GM12874 (cell line): ENCODE results near the gene ZNF582.

Experiments used
- TF ChIP-seq, protein P1 (sequence below): IDR thresholded peaks from 2 replicates; pipeline ENCODE4 v1.5.1; 2011; ENCODE audit warnings: low read depth, mild to moderate bottlenecking, control low read depth, low read length, moderate library complexity; ENCODE audit not compliant: insufficient read depth

Gene ZNF582

DNA sequence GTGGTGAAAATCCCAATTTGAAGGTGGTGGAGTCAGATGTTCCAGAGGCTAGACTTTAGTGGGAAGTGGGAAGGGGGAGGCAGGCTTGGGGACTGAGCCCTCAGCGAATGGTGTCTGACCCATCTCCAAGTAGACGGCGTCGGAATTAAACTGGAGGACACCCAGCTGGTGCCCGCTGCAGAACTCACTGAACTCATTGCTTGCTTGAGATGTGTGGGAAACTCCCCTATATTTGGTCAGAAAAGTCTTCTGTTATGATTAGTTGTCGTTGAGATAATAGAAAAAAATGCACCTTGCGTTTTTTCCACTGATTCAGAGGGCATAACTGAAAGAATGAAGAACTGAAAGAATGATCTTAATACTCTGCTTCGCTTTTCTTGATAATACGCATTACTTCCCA is 9.9 kb upstream of the ZNF582 start:
- TF ChIP-seq, protein P1, sequence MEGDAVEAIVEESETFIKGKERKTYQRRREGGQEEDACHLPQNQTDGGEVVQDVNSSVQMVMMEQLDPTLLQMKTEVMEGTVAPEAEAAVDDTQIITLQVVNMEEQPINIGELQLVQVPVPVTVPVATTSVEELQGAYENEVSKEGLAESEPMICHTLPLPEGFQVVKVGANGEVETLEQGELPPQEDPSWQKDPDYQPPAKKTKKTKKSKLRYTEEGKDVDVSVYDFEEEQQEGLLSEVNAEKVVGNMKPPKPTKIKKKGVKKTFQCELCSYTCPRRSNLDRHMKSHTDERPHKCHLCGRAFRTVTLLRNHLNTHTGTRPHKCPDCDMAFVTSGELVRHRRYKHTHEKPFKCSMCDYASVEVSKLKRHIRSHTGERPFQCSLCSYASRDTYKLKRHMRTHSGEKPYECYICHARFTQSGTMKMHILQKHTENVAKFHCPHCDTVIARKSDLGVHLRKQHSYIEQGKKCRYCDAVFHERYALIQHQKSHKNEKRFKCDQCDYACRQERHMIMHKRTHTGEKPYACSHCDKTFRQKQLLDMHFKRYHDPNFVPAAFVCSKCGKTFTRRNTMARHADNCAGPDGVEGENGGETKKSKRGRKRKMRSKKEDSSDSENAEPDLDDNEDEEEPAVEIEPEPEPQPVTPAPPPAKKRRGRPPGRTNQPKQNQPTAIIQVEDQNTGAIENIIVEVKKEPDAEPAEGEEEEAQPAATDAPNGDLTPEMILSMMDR: no peak

DNA sequence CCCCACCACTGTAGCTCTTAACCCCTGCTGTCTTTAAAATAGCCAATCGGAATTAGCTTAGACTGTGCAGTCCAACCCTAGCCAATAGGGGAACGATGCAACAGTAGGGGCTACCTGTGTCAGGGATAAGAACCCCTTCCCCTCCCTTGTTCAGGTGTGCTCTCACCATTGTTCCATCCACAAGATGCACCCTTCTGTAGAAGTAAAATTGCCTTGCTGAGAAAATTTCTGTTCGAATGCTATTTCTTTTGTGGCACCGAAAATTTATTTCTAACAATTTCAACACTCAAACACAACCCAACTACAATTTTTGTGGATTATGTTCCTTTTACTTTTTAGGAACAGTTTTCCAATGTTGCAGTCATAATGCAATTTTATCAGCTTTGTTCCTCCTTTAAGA is 7.2 kb upstream of the ZNF582 start:
- TF ChIP-seq, protein P1: no peak

DNA sequence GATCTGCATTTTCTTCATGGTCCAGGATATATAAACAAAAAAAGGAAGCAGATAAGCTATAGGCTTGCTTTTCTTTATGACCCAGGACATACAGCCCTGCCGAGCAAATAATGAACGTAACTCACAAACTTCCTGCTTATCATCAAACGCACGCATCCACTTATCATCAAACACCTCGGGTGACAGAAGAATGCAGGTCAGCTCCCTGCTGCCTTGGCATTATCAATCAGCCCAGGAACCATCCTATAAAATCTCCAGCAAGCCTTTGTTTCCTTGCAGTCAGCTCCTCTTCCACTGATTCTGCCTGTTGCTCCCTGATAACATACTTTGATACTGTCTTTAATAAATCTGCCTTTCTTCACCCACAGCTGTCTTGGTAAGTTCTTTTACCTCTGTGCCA is 5.5 kb upstream of the ZNF582 start:
- TF ChIP-seq, protein P1: no peak

DNA sequence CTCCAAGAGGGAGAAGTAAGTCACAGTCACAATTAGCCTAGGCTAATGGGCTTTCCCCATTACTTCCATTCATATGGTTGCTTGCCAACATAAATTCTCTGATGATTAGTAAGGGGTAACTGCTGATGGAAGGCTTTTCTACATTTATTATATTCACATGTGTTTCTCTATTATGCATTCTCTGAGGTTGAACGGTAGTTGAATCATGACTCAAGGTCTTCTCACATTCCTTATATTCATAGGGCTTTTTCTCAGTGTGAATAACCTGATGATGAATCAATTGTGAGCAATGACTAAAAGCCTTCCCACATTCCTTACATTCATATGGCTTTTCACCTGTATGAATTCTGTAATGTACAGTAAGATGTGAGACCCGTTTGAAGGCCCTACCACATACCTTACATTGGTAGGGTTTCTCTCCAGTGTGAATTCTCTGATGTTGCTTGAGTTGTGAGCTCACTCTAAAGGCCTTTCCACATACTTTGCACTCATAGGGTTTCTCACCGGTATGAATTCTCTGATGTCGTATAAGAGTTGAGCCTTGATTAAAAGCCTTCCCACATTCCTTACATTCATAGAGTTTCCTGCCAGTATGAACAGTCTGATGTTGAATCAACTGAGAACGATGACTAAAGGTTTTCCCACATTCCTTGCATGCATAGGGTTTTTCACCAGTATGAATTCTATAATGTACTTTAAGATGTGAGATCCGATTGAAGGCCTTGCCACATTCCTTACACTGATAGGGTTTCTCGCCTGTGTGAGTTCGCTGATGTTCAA is 9.3 kb downstream of the ZNF582 start:
- TF ChIP-seq, protein P1: no peak

DNA sequence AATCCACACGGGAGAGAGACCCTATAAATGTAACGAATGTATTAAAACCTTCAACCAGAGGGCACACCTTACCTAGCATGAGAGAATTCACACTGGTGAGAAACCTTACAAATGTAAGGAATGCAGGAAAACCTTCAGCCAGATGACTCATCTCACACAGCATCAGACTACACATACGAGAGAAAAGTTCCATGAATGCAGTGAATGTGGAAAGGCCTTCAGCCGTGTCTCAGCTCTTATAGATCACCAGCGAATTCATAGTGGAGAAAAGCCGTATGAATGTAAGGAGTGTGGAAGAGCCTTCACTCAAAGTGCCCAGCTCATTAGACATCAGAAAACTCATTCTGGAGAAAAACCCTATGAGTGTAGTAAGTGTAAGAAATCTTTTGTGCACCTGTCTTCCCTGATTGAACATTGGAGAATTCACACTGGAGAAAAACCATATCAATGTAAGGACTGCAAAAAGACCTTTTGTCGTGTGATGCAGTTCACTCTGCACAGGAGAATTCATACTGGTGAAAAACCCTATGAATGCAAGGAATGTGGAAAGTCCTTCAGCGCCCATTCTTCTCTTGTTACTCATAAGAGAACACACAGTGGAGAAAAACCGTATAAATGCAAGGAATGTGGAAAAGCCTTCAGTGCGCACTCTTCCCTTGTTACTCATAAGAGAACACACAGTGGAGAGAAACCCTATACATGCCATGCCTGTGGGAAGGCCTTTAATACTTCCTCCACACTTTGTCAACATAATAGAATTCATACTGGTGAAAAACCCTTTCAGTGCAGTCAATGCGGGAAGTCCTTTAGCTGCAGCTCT is 16.0 kb downstream of the ZNF582 start:
- TF ChIP-seq, protein P1: no peak

DNA sequence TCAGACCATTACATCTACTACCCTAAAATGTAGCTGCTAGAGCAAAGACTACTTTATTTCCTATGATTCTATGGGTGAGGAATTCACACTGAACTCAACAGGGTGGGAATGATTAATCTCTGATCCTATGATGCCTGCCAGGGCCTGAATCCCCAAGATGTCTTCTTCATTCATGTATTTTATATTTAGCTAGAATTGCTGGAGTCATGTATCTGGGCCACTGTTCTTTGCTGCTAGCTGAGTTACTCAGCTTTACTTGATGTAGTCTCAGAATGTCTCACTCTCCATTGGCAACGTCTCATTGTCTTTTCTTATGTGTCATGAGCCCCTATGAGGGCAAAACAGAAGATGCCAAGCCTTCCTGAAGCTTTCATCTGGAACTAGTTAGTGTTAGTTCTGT is 21.1 kb downstream of the ZNF582 start:
- TF ChIP-seq, protein P1: no peak

DNA sequence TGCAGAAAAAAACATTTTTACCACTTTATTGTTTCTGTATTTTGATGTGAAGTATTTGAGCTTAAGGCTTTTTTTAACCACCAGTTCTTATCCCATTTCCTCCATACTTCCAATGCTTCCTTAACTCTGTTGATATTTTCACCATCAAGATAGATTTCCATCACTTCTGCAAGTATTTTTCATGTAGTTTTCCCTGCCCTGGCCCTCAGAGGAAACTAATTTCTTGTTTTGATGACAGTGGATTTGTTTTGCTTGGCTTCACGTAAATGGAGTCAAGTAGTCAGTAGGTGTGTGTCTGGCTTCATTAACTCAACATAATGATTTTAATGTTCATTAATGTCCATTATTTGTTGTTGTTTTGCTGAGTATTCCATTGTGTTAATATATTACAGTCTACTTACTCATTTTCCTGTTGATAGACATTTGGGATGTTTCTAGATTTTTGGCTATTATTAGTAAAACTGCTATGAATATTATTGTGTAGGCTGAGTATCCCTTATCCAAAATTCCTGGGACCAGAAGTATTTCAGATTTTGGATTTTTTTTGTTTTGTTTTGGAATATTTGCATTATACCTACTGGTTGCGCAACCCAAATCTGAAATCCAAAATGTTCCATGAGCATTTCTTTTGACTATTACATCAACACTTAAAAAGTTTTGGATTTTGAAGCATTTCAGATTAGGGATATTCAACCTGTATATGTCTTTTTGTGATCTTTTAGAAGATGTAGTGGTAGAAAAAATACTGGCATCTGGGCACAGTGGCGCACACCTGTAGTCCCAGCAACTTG is 23.3 kb downstream of the ZNF582 start:
- TF ChIP-seq, protein P1: no peak
